Measurements from ENCODE around the gene C22orf42. TPM values are rescaled to one million over a fixed set of nuclear protein-coding genes. Genes with fewer than 3 reads are reported as not detected.
"Not testable (repeated sequence)": the region's sequence is repeated elsewhere in the genome, so short reads cannot be mapped to it uniquely, and the experiment has no call there.

Gene C22orf42
- polyA plus RNA-seq, 1 donor, result not detected

DNA sequence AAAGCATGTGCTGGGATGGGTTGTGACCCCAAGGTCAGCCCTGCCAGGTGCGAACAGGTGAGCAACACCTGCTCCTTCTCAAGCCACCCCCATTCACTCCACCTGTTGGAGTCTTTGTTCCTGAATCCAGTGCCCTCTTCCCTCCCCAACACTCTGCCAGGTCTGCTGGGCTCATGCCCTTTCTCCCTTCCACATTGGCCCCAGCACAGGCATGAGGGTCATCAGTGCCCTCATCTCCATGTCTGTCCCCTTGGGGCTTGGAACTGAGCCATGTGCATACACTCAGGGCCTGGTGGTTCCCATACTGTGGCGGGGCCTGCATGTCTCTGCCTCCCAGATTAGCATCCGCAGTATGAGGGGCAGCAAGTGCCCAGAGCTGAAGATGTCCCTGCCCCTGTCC, 26.7 kb upstream of the C22orf42 start:
- DNase-seq (ENCODE audit: low read depth), result no peak

DNA sequence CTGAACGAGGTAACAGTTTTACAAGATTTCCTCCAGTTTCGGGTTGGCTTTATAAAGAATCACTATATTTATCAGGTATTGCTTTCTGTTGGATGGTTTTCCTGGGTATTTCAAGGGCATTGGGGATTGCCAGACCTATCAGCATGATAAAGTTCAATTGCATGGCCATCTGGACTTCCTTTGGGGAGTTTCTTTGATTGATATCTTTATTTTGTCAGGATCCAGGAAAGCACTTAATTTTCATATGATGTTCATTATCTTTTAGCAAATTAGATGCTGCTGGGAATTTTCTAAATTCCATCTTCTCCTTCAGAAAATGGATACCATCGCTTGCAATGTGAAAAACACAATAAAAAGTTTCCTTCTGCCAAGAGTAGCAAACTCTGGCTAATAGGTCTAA, 24.5 kb upstream of the C22orf42 start:
- DNase-seq (ENCODE audit: low read depth), result no peak

GRCh38 chr22:32181043-32181442, 21.9 kb upstream of the C22orf42 start:
- no peak for DNase-seq (ENCODE audit: low read depth)

GRCh38 chr22:32177221-32177765, 18.2 kb upstream of the C22orf42 start:
- DNase-seq (ENCODE audit: low read depth), result no peak

- no peak for DNase-seq (ENCODE audit: low read depth)
Observed at GRCh38 chr22:32175683-32176644, 16.9 kb upstream of the C22orf42 start.

GRCh38 chr22:32175115-32175514, 16.0 kb upstream of the C22orf42 start:
- DNase-seq (ENCODE audit: low read depth), result no peak

DNA sequence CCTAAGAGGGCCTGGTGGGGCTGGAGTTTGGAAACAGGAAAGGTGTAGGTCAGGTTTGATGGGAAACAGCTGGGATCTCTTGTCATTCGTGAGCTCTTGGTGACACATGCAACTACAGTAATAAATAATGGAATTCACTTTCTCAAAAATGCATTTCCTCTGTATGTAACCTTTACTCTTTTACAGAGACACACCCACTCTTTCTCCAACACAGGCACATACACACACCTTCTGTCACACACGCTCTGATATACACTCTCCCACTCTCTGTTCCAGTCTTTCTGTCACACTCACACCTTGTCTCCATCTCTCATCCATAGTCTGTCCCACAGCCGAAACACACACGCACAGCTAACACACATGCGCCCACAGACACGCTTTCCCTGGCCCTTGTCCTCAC, 6.6 kb upstream of the C22orf42 start:
- DNase-seq (ENCODE audit: low read depth), result no peak

DNA sequence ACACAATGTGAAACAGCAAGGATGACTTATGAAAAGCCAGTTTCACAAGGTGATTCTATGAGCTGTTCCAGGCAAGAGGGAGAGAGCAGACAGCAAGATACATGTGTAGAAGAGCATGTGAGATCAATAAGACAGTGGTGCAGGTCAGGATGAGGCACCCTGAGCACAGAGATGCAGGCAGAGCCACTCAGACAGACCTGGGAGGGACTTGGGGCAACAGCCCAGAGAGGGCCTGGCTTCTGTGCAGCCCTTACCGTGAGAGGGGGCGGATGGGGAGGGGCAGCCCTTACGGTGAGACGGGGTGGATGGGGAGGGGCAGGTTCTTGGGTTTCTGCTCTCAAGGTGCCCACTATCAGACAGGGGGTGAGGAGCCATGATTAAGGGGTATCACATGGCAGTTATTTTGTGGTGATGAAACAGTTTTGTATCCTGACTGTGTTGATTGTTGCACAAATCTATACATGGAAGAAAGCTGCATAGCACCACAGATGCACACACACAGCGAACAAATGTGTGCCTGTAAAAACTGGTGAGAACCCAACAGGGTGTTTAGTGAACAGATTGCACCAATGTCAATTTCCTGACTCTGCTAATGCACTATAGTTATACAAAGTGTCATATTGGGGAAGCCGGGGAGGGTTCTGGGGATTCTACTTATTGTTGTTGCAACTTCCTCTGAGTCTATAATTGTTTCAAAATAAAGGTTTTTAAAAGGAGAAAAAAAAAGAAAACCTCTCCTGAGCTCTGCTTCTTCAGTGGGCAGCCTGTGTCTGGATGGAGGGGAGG, 5.2 kb upstream of the C22orf42 start:
- no peak for DNase-seq (ENCODE audit: low read depth)

GRCh38 chr22:32160411-32160810, 1.3 kb upstream of the C22orf42 start:
- not testable (repeated sequence) for DNase-seq (ENCODE audit: low read depth)

- DNase-seq (ENCODE audit: low read depth), result not testable (repeated sequence)
Observed at GRCh38 chr22:32157632-32158031, 1.5 kb downstream of the C22orf42 start.

DNA sequence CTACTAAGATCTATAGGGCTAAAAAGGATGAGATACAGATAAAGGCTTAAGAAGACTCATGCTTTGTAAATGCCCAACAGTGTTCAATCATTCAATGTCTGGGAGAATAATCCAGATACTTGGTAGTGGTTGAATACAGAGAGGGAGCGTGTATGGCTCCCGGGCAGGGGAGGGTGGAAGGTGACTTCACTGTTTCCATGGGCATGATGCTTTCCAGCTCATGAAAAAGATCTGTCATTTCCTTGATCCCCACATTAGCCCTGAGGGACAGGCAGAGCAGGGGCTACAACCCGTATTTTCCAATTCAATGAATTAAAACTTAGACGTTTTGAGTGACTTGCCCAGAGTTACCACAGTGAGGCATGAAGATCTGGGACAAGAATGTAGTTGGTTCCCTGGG, 4.4 kb downstream of the C22orf42 start:
- DNase-seq (ENCODE audit: low read depth), result not testable (repeated sequence)

GRCh38 chr22:32151641-32152040, 7.5 kb downstream of the C22orf42 start:
- DNase-seq (ENCODE audit: low read depth), result not testable (repeated sequence)

- not testable (repeated sequence) for DNase-seq (ENCODE audit: low read depth)
Observed at GRCh38 chr22:32150647-32151046, 8.5 kb downstream of the C22orf42 start.

DNA sequence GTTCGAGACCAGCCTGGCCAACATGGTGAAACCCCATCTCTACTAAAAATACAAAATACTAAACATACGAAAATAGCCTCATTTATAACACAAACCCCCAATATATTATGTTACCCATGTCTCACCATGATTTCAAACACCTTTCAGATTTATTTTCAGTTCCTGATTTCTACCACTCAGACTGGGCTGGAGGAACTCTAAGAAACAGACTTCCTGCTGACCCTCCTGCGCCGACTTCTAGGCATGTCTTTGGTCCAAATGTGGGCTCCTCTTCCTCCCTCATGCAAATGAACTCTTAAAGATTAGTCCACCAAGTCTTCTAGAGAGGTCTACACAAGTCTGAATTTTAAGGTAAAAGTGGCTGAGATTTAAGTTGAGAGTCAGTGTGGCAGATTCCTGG, 10.7 kb downstream of the C22orf42 start:
- DNase-seq (ENCODE audit: low read depth), result not testable (repeated sequence)

GRCh38 chr22:32147128-32147527, 12.0 kb downstream of the C22orf42 start:
- not testable (repeated sequence) for DNase-seq (ENCODE audit: low read depth)

- no peak for DNase-seq (ENCODE audit: low read depth)
Observed at GRCh38 chr22:32144496-32145274, 14.4 kb downstream of the C22orf42 start.

GRCh38 chr22:32142600-32142999, 16.5 kb downstream of the C22orf42 start:
- no peak for DNase-seq (ENCODE audit: low read depth)

GRCh38 chr22:32140688-32141087, 18.4 kb downstream of the C22orf42 start:
- not testable (repeated sequence) for DNase-seq (ENCODE audit: low read depth)

DNA sequence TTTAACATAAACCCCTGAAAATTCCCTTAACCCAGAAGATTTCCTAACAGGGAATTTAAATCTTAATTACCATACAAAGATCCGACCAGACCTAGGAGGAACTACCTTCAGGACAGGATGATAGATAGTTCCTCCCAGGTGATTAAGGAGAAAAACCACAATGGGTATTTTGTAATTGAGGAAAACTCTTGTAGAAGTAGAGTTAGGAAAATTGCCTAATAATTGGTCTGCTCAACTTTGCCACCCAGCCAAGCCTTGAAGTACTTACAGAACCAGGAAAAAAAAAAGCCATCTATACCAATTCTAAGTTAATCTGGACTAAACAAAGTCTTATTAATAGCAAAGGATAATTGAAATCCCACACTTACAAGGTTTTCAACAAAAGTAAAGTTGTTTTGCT, 20.5 kb downstream of the C22orf42 start:
- DNase-seq (ENCODE audit: low read depth), result not testable (repeated sequence)

DNA sequence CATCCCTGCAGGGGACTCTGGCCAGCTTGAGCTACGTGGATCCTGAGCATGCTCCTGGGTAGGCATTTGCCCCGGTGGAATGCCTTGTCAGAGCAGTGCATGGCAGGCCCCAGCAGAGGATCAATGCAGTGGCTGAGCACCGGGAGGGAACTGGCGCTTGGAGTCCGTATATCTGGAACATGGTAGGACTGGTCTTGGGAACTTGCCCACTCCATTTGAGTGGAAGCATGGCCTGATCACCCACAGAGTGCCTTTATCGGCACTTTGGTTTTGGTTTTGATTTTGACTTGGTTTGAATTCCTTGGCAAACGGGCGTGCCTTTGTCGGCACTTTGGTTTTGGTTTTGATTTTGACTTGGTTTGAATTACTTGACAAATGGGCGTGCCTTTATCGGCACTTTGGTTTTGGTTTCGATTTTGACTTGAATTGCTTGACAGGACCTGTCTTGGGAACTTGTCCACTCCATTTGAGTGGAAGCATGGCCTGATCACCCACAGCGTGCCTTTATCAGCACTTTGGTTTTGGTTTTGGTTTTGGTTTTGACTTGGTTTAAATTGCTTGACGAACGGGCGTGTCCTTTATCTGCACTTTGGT, 21.3 kb downstream of the C22orf42 start:
- not testable (repeated sequence) for DNase-seq (ENCODE audit: low read depth)

DNA sequence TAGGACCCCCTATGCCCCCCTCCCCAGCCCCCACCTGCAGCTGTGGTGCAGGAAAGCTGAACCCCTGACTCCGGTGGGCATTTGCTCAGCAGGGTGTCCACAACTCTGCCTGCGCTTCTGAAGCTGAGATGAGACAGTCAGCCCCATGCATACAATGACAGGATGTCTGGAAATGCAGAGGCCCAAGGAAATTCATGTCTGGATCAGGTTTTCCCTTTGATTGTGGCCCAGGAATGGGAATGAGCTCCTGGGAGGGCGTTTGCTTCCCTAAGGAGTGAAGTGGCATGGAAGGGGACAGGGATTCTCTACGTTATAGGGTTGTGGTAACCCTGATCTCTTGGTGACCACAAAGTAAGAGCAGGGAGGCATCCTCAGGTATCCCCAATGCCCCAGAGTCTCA, 22.2 kb downstream of the C22orf42 start:
- DNase-seq (ENCODE audit: low read depth), result not testable (repeated sequence)

All from forelimb muscle (tissue), 1 donor.